ENCODE measurements around the gene DCLK2. TPM values are rescaled to one million over a fixed set of nuclear protein-coding genes. Genes with fewer than 3 reads are reported as not detected.

DCLK2 gene
- total RNA-seq, 2 experiments from 2014 or later, result not detected

DNA sequence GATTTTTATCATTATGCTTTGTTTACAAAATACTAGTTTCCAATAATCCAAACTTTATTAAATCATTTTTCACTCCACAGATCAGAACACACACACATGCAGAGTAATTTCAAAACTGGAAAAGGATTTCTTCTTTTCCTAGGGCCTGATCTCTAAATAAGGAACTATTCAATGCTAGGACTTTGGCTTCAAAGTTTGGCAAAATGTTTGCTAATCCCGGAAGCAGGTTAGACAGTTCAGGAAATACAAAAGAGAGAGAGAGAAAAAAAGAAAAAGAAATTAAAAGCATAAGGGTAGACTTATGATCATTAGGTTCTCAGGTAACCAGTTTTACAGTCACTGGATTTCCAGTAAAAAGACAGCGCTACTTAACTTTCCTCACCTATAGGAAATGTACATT lies 211.0 kb downstream of the DCLK2 start:
- intact Hi-C loops (cut with micrococcal nuclease; ENCODE audit: unreplicated experiment), result no loop called here
- Histone ChIP-seq H3K4me1 (ENCODE audit: insufficient read depth, low read length, poor library complexity, severe bottlenecking) (no peaks in the 10 kb centered on the region), H3K79me2 (ENCODE audit: insufficient read depth, low read depth, low read length) (no peaks in the 10 kb centered on the region), H3K4me2 (ENCODE audit: low read length) (no peak overlapping the region), H3K9me3 (ENCODE audit: low read length) (no peaks in the 10 kb centered on the region), H3K4me3 (ENCODE audit: low read depth, low read length, poor library complexity, severe bottlenecking) (no peak overlapping the region), H3K9me2 (ENCODE audit: insufficient read depth, low read length) (no peaks in the 10 kb centered on the region), H2AFZ (ENCODE audit: low read length) (no peak overlapping the region), H3K36me3 (ENCODE audit: insufficient read depth, low read length) (no peaks in the 10 kb centered on the region), H4K20me1 (ENCODE audit: insufficient read depth, low read length) (no peaks in the 10 kb centered on the region), H3K27ac (ENCODE audit: low read depth, low read length, poor library complexity, severe bottlenecking) (no peak overlapping the region)
- no peak for DNase-seq (ENCODE audit: low spot score)
- POLR2A ChIA-PET, result interaction anchor here (0.6 kb wide), 1 partner anchor 956 kb away, joined by 5 read pairs; no protein-coding TSS in a partner anchor
- no TSS peak for BruUV-seq (replicated peaks)
- TF ChIP-seq EZH2phosphoT487 (IDR thresholded peaks at IDR 0.05; ENCODE audit: borderline replicate concordance, low read depth, low read length) (no peak), CTCF (conservative IDR thresholded peaks at IDR 0.05; ENCODE audit: low read length) (no peak)
- CTCF ChIA-PET (ENCODE audit: unreplicated experiment), result no interaction called here

- CTCF ChIA-PET (ENCODE audit: unreplicated experiment), result no interaction called here
- Histone ChIP-seq H3K36me3 (ENCODE audit: insufficient read depth, low read length) (no peaks in the 10 kb centered on the region), H3K79me2 (ENCODE audit: insufficient read depth, low read depth, low read length) (no peaks in the 10 kb centered on the region), H4K20me1 (ENCODE audit: insufficient read depth, low read length) (no peaks in the 10 kb centered on the region), H3K4me3 (ENCODE audit: low read depth, low read length, poor library complexity, severe bottlenecking) (no peak overlapping the region), H3K27ac (ENCODE audit: low read depth, low read length, poor library complexity, severe bottlenecking) (no peak overlapping the region), H3K4me1 (ENCODE audit: insufficient read depth, low read length, poor library complexity, severe bottlenecking) (no peaks in the 10 kb centered on the region), H3K9me3 (ENCODE audit: low read length) (no peaks in the 10 kb centered on the region), H3K4me2 (ENCODE audit: low read length) (no peak overlapping the region), H3K9me2 (ENCODE audit: insufficient read depth, low read length) (no peaks in the 10 kb centered on the region), H2AFZ (ENCODE audit: low read length) (no peak overlapping the region)
- POLR2A ChIA-PET, result no interaction called here
- no peak for TF ChIP-seq EZH2phosphoT487 (IDR thresholded peaks at IDR 0.05; ENCODE audit: borderline replicate concordance, low read depth, low read length)
- no peak for TF ChIP-seq CTCF (conservative IDR thresholded peaks at IDR 0.05; ENCODE audit: low read length)
- intact Hi-C loops (cut with micrococcal nuclease; ENCODE audit: unreplicated experiment), result no loop called here
- BruUV-seq (replicated peaks), result no TSS peak
- DNase-seq (ENCODE audit: low spot score), result no peak
These were observed 211.6 kb downstream of the DCLK2 start for GRCh38 chr4:150289881-150290280.

- TF ChIP-seq CTCF (conservative IDR thresholded peaks at IDR 0.05; ENCODE audit: low read length) (peak; percentile 90), EZH2phosphoT487 (IDR thresholded peaks at IDR 0.05; ENCODE audit: borderline replicate concordance, low read depth, low read length) (no peak)
- Histone ChIP-seq H3K9me3 (ENCODE audit: low read length) (no peaks in the 10 kb centered on the region), H3K36me3 (ENCODE audit: insufficient read depth, low read length) (no peaks in the 10 kb centered on the region), H3K79me2 (ENCODE audit: insufficient read depth, low read depth, low read length) (no peaks in the 10 kb centered on the region), H3K4me3 (ENCODE audit: low read depth, low read length, poor library complexity, severe bottlenecking) (no peak overlapping the region), H3K27ac (ENCODE audit: low read depth, low read length, poor library complexity, severe bottlenecking) (no peak overlapping the region), H3K9me2 (ENCODE audit: insufficient read depth, low read length) (no peaks in the 10 kb centered on the region), H4K20me1 (ENCODE audit: insufficient read depth, low read length) (0 out of 2 replicates have a peak, but pooled peaks cover 4% of the 10 kb centered on the region), H3K4me2 (ENCODE audit: low read length) (no peak overlapping the region), H3K4me1 (ENCODE audit: insufficient read depth, low read length, poor library complexity, severe bottlenecking) (no peaks in the 10 kb centered on the region), H2AFZ (ENCODE audit: low read length) (no peak overlapping the region)
- no TSS peak for BruUV-seq (replicated peaks)
- intact Hi-C loops (cut with micrococcal nuclease; ENCODE audit: unreplicated experiment), result loop anchor here (1.0 kb wide), 1 partner anchor 569 kb away; no protein-coding TSS in a partner anchor
- POLR2A ChIA-PET, result interaction anchor here (0.7 to 1.3 kb wide), 4 partner anchors 23 to 906 kb away, joined by 3 to 4 read pairs (median 3); no protein-coding TSS in a partner anchor
- CTCF ChIA-PET (ENCODE audit: unreplicated experiment), result interaction anchor here (0.5 kb wide), 1 partner anchor 569 kb away, joined by 3 read pairs; no protein-coding TSS in a partner anchor
- DNase-seq (ENCODE audit: low spot score), result peak; percentile 48
These were observed 219.7 kb downstream of the DCLK2 start for GRCh38 chr4:150297861-150298474.

Measured in OCI-LY7 (cell line).